ENCODE results near the gene RBM15. TPM values are rescaled to one million over a fixed set of nuclear protein-coding genes. Genes with fewer than 3 reads are reported as not detected.

The RBM15 gene
- total and polyA plus RNA-seq, 2 of the 13 experiments (the other 11 are each of a cell fraction or from before 2014, with no cell fraction given) = 13.5 to 36.4 TPM

DNA sequence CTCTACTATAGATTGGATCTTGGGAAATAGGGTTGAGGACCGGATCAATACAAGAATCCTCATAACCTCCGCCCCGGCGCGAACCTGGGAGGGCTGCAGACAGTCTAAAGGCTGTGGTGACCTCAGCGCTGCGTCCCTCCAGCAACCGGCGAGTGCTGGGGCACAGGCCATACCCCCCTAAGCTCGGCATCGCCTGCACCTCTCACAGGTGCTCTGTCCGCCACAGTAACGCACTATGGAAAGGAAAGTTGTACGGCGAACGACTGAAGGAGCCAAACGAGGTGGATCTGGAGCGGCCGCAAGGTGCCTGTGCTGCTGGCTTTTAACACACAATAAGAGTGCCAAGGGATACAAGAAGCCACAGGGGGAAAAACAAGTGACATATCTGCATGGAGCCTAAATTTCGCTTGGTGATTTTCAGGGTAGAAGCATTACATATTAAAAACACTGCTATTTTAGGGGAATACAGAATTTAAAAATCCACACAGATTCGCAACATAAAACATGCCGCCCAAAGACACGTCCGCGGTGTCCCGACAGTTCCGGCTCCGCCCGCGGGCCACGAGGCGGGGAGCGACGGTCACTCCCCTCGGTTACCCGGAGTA is 1.4 kb upstream of the RBM15 start (continued):
- no peak for TF ChIP-seq ZBTB8A (CRISPR knock-in tag; IDR thresholded peaks at IDR 0.05; ENCODE audit: borderline replicate concordance, low read depth)
- no peak for TF ChIP-seq ZNF350 (CRISPR knock-in tag; IDR thresholded peaks at IDR 0.05; ENCODE audit: borderline replicate concordance, low read depth)
- peak; percentile 44; the same call in 1 of the 2 replicates for TF ChIP-seq ZSCAN25 (CRISPR knock-in tag; IDR thresholded peaks at IDR 0.05)
- TF ChIP-seq MTA3 (CRISPR knock-in tag; IDR thresholded peaks at IDR 0.05) = no peak
- no peak for TF ChIP-seq ZNF761 (CRISPR knock-in tag; conservative IDR thresholded peaks at IDR 0.05)
- 0 out of 2 replicates have a peak, but pooled peaks have one; percentile 16 for TF ChIP-seq MEF2D (CRISPR knock-in tag; IDR thresholded peaks at IDR 0.05)
- no peak for TF ChIP-seq PHF8 (CRISPR knock-in tag; IDR thresholded peaks at IDR 0.05)
- no peak for TF ChIP-seq ZFP82 (CRISPR knock-in tag; IDR thresholded peaks at IDR 0.05; ENCODE audit: borderline replicate concordance)
- TF ChIP-seq ZNF777 (CRISPR knock-in tag; IDR thresholded peaks at IDR 0.05) = no peak
- TF ChIP-seq GMEB1 (CRISPR knock-in tag; IDR thresholded peaks at IDR 0.05; ENCODE audit: borderline replicate concordance) = no peak
- TF ChIP-seq FOXP1 (IDR thresholded peaks at IDR 0.05) = no peak
- TF ChIP-seq FOXP1 (CRISPR knock-in tag; IDR thresholded peaks at IDR 0.05) = no peak
- TF ChIP-seq, protein P1, sequence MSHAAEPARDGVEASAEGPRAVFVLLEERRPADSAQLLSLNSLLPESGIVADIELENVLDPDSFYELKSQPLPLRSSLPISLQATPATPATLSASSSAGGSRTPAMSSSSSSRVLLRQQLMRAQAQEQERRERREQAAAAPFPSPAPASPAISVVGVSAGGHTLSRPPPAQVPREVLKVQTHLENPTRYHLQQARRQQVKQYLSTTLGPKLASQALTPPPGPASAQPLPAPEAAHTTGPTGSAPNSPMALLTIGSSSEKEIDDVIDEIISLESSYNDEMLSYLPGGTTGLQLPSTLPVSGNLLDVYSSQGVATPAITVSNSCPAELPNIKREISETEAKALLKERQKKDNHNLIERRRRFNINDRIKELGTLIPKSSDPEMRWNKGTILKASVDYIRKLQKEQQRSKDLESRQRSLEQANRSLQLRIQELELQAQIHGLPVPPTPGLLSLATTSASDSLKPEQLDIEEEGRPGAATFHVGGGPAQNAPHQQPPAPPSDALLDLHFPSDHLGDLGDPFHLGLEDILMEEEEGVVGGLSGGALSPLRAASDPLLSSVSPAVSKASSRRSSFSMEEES (CRISPR knock-in tag; IDR thresholded peaks at IDR 0.05) = no peak; the same call in none of the 2 replicates
- TF ChIP-seq ZNF841 (CRISPR knock-in tag; IDR thresholded peaks at IDR 0.05; ENCODE audit: borderline replicate concordance) = peak; percentile 74; the same call in 1 of the 2 replicates
- no peak for TF ChIP-seq THYN1 (CRISPR knock-in tag; IDR thresholded peaks at IDR 0.05; ENCODE audit: borderline replicate concordance, low read depth)
- TF ChIP-seq ZNF609 (CRISPR knock-in tag; IDR thresholded peaks at IDR 0.05; ENCODE audit: borderline replicate concordance) = no peak
- no peak for TF ChIP-seq KDM6A (CRISPR knock-in tag; IDR thresholded peaks at IDR 0.05; ENCODE audit: low read depth)
- no peak for TF ChIP-seq SP4 (CRISPR knock-in tag; IDR thresholded peaks at IDR 0.05)
- TF ChIP-seq MTA1 (CRISPR knock-in tag; IDR thresholded peaks at IDR 0.05; ENCODE audit: borderline replicate concordance) = no peak
- TF ChIP-seq BRCA1 (CRISPR knock-in tag; IDR thresholded peaks at IDR 0.05) = 0 out of 2 replicates have a peak, but pooled peaks have one; percentile 14
- TF ChIP-seq PCBP2 (optimal IDR thresholded peaks at IDR 0.05; ENCODE audit: low read depth, low read length, poor library complexity, severe bottlenecking) = no peak
- peak; percentile 30; the same call in 1 of the 2 replicates for TF ChIP-seq GATAD2A (CRISPR knock-in tag; IDR thresholded peaks at IDR 0.05)
- TF ChIP-seq MLLT10 (CRISPR knock-in tag; IDR thresholded peaks at IDR 0.05) = no peak

All from HepG2 (cell line).